HG03139 (cell line): ENCODE results near the gene IMMP2L.

Source experiments
- ATAC-seq: cut with Tn5 transposase; IDR thresholded peaks from one replicate; pipeline ENCODE4 v1.9.1; 2021; ENCODE audit not compliant: unreplicated experiment

Gene IMMP2L

DNA sequence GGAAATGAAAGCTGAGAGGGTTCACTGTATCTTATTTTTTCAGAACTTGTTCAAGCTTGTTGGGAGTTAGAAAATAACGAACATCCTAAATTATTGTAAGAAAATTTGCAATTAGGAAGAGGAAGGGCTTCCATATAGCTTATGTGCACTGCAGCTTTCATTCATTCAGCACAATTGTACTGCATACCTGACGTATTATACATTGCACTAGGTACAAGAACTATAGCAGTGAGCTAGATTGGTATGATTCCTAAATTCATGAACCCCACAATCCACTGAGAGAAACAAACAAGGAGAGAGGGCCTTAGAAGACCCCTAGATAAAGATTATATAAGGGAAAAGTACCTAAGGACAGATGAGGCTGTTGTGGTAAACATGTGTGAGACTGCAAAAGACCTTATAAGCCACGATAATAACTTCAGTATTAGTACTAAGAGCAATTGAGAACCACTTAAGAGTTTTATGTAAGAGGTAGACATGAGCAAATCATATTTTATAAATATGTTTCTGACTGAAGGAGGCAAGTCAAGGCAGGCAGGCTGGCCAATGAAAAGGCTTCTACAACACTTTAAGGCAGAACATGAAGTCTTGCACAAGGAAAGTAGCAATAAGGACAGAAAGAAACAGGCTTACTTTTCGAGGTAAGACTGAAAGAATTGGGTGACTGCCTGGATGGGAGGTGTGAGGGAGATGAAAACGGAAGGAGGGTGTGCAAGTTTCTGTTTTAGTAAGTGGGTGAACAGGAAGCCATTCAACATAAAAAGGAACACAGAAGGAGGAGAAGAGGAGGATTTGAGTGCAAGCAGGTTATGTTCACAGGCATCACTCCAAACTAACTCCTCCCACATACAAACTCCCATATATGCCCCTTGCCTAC, 549.3 kb downstream of the IMMP2L start:
- peak; percentile 98 for ATAC-seq

DNA sequence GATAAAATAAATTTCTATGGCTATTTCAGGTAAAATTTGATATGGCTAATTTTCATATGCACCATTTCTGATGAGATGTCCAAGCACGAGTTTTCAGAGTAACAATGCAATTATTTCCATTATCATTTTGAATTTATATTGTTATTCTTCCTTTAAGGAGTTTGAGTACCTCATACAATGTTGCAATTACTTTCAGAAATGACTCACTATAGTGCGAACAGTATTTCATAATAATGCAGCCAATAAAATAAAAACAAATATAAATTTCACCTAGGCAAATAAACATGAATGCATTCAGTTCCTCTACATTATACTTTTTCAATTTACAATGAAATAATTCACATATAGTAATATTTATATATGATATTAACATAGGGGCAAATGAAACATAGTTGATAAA, 550.1 kb downstream of the IMMP2L start:
- no peak for ATAC-seq

DNA sequence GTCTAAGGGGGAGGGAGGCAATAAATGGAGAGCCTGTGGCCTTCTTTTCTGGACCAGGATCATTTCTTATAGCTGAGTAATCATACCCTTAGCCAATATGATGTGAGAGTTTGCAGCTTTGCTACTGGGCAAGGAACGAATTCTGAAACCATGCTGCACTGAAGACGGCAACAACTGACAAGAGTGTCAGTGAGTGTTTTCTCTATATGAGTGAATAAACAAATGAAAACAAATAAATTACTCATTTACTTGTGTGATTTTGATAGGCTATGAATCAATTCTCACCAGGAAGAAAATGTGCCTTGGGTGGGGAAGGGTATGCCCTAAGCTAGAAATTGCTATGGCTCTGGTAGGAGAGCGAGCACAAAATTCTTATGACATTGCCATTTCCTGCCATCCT, 550.8 kb downstream of the IMMP2L start:
- no peak for ATAC-seq

DNA sequence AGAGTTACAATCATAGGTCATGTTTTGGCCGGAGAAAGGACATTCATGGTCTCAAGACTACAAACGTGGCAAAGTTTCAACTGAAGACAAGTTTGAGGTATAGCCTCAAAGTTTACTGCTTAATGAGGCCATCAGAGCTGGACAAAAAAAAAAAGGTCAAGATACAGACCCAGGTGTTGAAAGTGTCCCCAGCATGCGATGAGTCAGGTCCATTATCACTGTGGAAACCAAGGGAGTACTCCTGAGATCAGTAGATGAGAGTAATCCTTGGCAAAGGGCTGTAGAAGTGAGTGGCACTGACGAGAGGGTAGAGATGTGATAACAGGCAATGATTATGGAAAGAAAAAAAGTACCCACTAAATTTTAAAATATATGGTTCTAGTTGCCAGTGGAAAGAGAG, 551.5 kb downstream of the IMMP2L start:
- ATAC-seq: no peak

DNA sequence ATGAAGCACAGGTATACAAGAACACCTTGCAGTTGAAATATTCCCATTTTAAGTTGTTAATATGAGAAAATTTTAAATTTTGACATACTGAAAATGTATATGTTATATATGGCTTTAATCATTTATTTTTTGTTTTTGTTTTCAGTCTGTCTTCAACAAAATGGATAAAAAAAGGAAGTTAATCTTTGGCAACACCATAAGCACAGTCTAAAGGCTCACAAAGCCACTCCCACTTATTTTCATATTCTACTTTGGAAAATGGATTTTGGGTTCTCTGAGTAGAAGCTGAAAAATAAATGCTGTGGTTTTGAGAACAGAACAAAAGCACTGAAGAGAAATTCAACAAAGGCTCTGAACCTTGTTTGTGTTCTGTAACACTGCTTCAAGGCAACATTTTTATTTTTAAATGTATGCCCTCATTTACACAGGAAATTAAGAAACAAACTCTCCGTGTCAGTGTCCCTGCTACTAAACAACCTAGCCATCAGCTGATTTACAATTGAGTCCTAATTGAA, 552.7 kb downstream of the IMMP2L start:
- ATAC-seq: no peak

DNA sequence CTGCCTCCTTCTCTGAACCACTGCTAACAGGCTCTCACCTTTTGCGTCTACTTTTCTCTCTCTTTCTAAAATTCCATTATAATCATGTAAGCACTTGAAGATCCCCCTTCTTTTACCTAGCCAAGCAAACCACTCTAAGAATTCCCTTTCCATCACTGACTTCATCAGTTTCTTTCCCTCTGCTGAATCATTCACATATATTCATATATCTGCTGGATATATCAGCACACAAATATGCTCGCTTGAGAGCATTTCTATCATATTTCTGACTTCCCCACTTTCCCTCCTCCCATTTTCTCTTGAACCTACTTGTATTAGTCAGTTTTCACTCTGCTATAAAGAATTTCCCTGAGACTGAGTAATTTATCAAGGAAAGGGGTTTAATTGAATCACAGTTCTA, 555.6 kb downstream of the IMMP2L start:
- ATAC-seq: no peak

DNA sequence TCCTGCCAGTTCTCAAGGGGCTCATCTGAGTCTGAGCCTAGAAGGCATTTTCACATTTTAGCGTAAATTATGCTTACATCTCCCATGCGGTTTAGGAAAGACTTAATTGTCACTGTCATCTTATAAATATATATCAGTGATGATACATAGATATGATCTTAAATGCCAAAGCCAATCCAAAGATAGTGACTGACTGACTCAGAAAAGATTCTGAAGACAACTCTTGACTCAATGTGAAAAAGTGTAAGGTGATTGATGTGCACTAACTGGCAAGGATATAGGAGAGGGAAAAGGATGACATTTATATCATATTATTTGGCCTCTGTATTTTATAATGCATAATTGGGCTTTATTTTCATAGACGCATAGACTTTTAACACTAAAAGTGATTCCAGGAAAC, 556.3 kb downstream of the IMMP2L start:
- ATAC-seq: no peak

DNA sequence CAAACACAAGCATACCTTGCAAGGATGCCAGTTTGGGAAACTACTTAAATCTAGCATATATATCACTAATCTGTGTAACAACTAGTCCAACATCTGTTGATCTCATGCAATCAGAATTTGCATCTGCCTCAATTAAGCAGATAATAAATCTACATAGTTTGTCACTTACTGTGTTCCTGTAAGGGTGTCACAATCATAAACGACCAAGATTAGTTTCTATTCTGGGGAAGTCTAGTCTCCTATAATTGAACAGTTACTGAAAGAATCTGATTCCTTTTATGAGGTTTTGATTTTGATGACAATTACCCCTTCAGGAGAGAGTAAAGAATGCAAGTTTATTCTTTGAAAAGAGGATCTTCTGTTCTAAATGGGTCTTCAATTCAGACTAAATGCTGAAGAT, 556.8 kb downstream of the IMMP2L start:
- no peak for ATAC-seq

DNA sequence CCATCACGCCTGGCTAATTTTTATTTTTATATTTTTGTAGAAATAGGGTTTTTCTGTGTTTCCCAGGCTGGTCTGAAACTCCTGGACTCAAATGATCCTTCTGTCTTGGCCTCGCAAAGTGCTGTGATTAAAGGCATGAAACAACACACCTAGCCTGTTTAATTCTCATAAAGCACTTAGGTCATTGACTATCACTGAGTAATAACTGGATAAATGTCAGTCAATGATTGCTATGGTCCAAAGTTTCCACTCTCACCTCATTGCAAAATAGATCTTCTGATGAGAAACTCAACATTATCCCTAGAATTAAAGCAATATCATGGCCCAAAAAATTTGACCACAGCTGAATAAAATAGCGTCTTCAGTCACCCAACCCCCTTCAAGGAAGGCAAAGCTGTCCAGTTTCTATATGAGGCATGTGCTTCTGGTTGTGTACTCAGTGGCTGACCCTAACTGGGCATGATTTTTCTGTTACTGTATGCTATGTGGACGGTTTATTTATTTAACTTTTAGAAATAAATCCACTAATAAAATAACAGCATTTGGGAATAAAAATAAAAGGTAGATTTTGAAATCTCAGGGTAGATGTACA, 557.9 kb downstream of the IMMP2L start:
- ATAC-seq: no peak

DNA sequence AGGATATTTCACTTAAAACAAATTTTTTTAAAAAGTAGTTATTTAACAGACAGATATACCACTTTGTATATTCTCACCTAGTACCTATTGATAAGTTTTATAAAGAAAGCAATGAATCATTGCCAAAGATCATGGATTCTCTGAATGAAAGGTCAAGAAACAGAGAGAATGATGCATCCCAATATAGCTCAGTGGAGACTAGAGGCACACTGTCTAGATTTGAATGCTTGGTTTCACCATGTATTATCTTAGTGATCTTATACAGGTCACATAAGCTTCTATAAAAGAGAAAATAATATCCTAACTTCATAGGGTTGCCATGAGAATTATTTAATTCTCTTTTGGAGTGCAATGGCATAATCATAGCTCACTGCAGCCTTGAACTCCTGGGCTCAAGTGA, 558.4 kb downstream of the IMMP2L start:
- no peak for ATAC-seq

DNA sequence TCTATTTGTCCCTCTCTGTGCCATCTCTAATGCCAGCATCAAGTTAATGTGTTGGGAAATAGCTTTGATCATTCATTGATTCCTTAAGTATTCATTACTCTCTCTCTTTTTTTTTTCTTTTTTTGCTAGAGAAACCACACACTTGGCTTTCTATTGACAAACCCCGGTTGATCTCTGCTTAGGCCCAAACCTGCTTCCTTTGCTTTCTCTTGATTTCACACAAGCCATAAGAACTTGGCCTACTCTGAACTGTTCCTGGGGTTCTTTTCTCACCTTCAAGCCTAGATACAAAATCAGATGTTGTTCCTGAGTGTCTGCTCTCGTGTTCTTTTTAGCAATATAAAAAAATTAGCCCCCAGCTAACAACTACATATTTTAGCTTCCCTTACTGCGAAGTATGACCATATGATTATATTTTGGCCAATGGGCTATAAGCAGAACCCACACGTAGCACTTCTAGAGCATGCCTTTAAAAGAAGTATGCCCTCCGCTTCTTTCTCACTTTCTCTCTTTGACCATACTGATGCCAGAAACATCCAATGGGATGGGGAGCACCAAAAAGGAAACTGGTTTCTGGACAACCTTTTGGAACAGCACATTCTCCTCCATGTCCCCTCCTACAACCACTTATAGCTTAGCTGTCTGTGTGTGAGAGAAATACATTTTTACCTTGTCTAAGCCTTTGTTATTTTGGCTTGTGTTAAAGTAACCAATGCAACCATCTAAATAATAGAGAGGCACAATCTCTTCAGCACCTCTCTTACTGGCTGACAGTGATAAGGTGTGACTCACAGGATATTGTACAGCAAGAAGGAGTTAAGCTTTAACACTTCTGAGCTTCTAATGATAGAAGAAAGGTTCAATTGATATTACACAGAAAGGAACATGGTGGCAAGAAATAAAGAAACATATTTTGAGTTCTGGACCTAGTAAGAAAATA, 568.0 kb downstream of the IMMP2L start:
- ATAC-seq: no peak

DNA sequence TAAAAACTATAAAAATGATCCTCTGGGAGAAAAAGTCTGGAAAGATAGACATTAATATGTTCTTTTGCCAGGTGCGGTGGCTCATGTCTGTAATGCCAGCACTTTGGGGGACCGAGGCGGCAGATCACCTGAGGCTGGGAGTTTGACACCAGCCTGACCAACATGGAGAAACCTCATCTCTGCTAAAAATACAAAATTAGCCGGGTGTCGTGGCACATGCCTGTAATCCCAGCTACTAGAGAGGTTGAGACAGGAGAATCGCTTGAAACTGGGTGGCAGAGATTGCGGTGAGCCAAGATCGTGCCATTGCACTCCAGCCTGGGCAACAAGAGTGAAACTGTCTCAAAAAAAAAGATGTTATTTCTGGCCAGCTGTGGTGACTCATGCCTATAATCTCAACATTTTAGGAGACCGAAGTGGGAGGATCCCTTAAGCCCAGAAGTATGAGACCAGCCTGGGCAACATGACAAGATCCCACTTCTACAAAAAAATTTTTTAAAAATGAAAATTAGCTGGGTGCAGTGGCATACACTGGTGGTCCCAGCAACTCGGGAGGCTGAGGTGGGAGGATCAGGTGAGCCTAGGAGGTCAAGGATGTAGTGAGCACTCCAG, 573.3 kb downstream of the IMMP2L start:
- ATAC-seq: no peak

DNA sequence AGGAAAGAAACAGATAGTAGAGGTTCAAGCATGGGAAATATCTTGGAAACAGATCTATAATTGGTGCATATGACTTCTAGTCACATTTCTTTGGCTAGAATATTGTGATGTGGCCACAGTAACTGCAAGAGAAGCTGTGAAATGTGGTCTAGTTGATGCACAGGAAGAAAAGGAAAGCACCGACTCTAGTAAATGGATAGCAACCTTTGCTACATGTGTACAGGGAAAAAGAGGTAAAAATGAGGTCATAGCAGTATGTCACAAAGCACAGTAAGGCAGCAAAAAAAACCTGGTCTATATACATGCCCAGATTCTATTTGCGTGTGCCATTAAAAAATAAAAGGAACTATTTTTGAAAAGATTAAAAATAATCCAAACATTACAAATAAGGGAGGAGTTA, 573.9 kb downstream of the IMMP2L start:
- ATAC-seq: no peak

DNA sequence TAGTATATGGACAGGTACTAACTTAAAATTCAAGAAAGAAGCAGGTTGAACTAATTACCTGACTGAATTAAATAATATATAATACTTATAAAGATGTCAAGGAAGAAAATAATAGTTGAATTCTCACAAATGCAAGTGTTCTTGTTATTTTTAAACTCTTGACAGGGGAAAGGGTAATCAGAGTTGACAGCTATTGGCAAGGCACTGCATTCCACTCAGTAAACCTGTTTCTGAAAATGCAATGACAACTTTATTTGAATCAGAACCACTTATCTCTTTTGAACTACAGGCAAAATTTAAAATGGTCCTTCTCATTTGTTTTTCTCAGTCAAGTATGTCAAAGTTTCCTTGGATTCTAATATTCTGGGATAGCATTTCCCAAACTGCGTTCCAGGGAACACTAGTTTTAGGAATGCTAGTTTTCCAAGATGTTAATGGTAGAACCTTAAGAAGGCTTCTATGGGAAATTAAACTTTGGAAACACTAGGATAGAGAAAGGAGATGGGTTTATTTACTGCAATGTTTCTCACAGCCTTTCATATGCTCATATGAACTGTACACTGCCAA, 575.1 kb downstream of the IMMP2L start:
- no peak for ATAC-seq

DNA sequence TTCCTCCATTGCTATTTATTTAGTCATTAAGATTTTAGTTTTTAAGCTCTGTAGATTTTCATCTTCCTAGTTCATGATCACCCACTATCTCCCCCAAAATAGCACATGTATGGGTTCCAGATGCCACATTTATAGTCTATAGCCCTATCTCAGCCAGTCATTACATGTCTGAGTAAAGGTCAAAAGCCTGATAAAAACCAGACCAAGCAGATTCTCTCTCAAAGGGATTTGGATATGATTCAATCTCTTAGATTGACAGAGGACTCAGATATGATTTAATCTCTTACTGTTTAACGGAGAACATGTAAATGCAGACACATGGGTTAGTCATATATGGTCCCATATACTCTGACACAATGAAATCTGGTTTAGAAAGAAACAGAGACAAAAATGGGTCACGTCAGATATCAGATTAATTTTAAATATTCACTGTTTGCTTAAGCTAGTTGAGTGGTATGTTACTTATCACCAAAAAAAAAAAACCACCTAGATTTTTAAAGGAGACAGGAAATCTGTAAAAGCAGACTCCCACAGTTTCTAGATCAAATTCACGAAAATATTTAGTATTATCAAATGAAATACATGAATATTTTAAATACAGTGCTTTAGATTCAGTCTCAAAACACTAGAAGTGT, 578.4 kb downstream of the IMMP2L start:
- ATAC-seq: no peak

DNA sequence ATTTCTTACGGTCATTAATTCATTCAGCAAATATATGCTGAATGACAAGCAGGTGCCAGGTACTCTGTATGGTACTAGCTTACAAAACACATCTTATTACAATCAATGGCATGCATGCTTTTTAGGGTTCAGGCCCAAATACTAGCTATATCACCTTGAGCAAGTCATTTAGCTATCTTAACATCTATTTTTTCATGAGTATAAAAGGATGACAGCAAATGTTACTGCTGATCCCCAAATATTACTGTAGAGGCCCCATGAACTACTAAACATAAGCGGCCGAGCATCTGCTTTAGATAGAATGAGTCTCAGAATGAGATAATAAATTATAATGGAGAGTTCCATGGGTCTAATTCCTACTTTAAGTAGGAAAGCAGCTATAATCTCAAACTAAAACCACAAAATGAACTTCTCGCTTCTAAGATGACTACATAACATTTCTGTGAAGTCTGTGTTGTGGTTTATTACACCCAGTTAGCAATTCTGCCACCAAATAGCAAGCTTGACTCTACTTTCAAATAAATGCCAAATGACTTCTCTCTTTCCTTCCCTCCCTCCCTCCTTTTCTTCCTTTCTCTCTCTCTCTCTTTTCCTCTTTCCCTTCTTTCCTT, 585.1 kb downstream of the IMMP2L start:
- no peak for ATAC-seq

DNA sequence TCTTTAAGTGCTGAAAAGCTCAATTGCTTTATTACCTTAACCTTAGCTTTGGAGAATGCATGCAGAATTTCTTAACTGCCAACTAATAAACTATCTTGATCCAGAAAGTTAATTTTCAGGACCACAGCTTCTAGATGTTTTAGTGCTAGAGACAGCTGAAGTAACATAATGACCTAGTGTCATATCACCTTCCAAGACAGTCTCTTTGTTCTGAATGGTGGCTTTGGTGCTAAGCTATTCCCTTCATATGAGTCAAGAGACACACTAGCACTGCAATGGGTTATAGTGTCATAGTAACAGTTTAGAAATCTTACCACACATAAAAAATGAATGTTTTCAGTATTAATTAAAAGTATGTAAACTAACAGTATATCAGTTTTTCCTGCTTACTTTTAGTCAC, 586.8 kb downstream of the IMMP2L start:
- no peak for ATAC-seq

DNA sequence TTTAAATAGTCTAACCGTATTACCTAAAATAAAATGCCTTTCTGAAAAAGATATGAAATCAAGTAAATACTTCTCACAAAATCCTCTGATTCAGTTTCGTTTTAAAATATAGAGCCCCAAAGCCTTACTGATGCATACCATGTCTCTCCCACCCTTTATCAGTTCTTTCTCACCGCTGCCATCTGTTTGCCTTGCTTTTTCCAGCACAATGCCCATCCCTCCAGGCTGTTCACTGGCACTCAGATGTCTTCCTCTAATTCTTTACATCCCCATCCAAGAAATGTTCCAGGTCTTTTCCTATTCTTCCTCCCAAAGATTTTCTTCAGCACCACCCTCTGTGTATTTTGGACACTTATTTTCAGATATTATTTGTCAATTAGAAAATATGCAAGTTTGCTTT, 587.9 kb downstream of the IMMP2L start:
- no peak for ATAC-seq

DNA sequence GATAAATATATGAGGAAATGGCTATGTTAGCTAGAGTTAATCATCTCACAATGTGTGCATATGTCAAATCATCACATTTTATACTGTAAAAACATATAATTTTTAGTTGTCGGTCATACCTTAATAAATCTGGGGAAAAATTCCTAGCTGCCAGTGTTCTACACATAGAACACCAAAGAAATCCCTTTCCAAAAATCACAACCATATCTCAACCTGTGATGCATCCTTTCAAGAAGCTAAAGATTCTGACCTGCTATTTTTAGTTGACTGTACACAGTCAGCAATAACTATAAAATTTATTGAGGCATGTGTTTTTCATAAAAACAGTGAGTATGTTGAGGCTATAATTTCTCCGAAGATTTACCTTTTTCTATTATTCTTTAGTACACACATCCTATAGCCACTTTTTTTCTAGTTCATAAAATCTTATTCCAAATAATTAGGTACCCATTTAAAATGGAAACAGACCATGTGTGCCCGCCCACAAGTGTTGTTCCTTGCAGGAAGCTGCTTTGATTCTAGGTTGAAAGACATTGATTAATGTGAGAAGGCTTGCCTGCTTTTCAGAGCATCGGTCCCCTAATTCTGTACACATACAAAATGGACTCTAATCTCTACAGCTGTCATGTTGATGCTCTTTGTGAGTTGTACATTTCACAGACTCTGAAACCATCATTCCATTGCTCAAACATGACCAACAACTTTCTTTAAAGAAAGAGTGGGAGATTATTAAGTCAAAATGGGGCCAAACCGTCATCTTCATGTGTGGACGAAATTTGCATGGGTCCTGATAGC, 588.9 kb downstream of the IMMP2L start:
- ATAC-seq: no peak
